ENCODE data around the gene DDRGK1. TPM values are rescaled to one million over a fixed set of nuclear protein-coding genes. Genes with fewer than 3 reads are reported as not detected.
A peak's percentile ranks its signal among the peaks of the same experiment; 100 is the strongest.

Gene DDRGK1
- total RNA-seq (10 to 100 TPM; 55.8 to 57.4 TPM), polyA plus RNA-seq (10 to 100 TPM; 39.7 to 50.5 (median 44.1) TPM), total RNA-seq (37.0 to 66.6 (median 49.1) reads per million in 6 experiments)

DNA sequence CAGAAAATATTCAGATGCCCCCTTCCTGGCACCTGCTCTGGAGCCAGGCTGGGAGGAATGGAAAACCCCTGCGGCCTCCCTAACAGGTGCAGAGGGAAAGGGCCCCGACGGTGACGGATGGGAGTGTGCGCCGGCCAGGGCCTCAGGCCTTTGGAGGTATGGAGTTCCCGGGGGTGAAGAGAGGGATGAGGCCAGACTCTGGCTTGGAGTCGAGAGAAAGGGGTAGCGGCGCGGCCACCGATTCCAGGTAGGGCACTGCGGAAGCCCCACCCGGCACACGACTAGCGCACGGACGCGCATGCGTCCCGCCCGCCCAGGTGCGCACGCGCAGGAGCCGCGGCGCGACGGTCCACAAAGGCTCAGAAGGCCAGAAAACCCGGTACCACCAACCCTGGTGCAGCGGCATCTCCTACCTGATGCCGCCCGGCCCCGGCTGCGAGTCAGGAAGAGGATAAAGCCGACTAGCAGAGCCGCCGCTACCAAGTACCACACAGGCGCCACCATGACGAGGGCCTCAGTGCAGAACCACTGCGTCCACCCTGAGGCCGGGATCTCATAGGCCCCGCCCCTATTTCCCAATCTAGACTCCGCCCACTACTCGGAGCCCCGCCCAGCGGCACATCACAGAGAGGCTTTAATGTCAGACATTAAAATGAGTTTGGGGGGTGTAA, at the start of gene DDRGK1:
Gene DDRGK1 (minus strand): TSS at position 559 of the 671 bp plus-strand sequence. CDS start 55 bp downstream, at position 504.
- ATAC-seq (peak; percentile 86 to 88), DNase-seq (peak; percentile 83 to 98 (median 90))
- Mint-ChIP-seq H3K36me3 (peaks cover 0 to 32% (median 5%) of the 10 kb centered on the region in 3 donors), H3K9me3 (no peaks in the 10 kb centered on the region), H3K4me1 (peaks cover 16 to 42% (median 38%) of the 10 kb centered on the region in 4 donors), H3K27me3 (no peaks in the 10 kb centered on the region), H3K27ac (peak within 1 kb of the TSS; percentile 91 to 98 (median 96)), H3K4me3 (peak within 1 kb of the TSS; percentile 93 to 97 (median 95))
- POLR2A ChIA-PET = interaction anchor here (0.6 to 2.3 kb wide), 5 partner anchors 12 to 1453 kb away, joined by 3 to 15 read pairs (median 4); partner anchors contain the start of genes FASTKD5 and UBOX5

DNA sequence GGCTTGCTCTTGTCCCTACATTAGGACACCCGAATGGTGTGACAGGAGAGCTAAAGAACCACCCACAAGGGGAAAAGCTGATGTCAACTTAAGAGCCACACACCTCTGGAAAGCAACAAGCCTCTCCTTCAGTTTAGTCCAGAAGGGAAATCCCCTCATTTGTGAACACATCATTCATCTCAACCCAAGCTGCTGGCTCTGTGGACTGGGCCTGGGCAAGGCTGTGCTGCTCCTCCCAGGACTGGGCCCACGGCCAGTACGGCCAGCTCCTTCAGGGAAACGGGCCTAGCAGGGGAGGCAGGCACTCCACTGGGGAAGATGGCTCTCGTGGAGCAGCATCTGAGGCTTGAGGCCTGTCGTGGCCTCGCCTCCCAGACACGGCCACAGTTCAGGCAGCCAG, 47.3 kb upstream of the DDRGK1 start:
- Mint-ChIP-seq H3K9me3 (no peaks in the 10 kb centered on the region), H3K4me3 (no peak overlapping the region), H3K4me1 (peaks cover 0 to 10% (median 7%) of the 10 kb centered on the region in 4 donors), H3K36me3 (peaks cover 0 to 38% (median 37%) of the 10 kb centered on the region in 3 donors), H3K27me3 (peaks cover 8 to 45% (median 31%) of the 10 kb centered on the region in 5 donors), H3K27ac (no peak overlapping the region)
- POLR2A ChIA-PET = no interaction called here
- DNase-seq (no peak), ATAC-seq (no peak)

DNA sequence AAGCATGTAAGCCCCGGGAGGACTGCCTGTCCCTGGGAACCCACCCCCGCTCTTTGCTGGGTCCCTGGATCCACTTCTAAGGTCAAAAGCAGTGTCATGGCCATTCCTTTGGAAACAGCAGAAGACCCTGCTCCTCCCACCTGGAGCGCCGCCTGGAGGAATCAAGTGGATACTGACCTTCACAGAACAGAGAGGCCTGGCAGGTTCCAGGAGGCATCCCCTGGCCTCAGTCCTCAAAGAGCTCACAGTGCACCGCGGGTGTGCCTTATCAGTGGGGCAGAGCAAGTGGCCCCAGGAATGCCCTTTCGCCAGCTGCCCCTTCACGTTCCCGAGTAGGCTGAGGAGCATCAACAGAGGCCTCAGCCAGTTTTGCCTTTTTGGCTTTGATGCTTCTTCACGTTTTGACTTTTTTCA, 45.6 kb upstream of the DDRGK1 start:
- no peak for ATAC-seq
- Mint-ChIP-seq H3K9me3 (no peaks in the 10 kb centered on the region), H3K4me1 (peaks cover 0 to 10% (median 7%) of the 10 kb centered on the region in 4 donors), H3K36me3 (peaks cover 0 to 32% (median 25%) of the 10 kb centered on the region in 3 donors), H3K27ac (no peak overlapping the region), H3K4me3 (peak overlapping the region in 1 of 10 donors; percentile 29), H3K27me3 (peaks cover 11 to 45% (median 35%) of the 10 kb centered on the region in 5 donors)
- DNase-seq = no peak
- POLR2A ChIA-PET = no interaction called here

DNA sequence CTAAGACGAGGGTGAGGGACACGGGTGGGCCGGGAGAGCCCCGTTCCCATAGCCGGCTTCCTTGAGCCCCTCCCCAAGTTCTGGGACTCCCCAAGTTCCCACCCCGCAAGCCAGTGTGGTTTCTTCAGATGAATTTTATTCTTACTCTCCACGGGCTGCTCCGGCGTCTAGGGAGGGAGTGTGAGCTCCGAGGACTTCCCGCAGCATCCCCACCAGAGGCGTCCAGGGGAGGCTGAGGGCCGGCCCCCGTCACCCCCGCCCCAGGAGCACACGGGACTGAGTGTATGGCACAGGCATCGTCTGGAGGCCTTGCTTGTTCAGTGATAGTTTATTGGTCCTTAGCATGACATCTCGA, 44.5 kb upstream of the DDRGK1 start:
- DNase-seq = no peak
- Mint-ChIP-seq H3K36me3 (peaks cover 0 to 22% (median 19%) of the 10 kb centered on the region in 3 donors), H3K4me3 (peak overlapping the region in 6 of 10 donors; percentile 10 to 62 (median 51)), H3K27ac (no peak overlapping the region), H3K27me3 (peaks cover 11 to 56% (median 35%) of the 10 kb centered on the region in 5 donors), H3K9me3 (no peaks in the 10 kb centered on the region), H3K4me1 (peaks cover 0 to 10% (median 7%) of the 10 kb centered on the region in 4 donors)
- peak; percentile 29 to 44 for ATAC-seq
- POLR2A ChIA-PET = interaction anchor here (0.5 to 2.0 kb wide), 3 partner anchors 20 to 30 kb away, joined by 3 to 6 read pairs (median 5); no protein-coding TSS in a partner anchor

DNA sequence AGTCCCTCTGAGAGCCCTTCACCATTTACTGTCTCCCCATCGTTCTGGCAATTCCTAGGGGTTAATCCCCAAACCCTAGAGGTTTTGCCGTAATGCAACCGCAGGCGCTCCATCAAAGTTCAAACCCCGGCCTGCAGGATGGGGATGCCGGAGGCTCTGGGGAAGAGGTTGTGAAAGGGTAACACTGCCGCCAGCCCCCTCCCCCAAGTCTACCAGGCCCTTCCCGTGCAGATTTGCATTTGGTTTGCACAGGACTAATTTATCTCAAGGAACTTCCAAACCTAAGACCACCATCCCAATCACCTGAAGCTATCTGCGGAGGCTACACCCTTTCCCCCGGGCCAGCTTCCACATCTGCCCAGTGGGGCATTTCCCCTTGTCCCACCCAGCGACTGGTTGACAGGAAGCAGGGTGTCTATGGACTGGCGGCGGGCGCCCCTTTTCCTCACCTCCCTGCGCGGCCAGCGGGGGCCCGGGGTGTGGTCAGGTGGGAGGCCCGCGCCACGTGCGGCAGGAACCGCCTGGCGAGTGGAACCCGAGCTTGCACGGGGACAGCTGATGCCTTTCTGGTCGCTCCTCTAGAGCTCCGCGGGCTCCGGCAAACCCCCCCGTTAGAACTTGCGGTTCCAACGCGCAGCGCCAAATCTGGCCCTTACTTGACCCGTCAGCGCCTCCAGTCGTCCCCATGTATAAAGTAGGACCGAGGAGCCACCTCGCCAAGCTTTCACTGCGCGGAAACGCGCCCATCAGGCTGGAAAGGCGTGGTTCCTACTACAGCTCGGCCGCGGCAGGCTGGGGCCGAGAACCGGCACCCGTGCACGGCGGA, 43.9 kb upstream of the DDRGK1 start:
- ATAC-seq = peak; percentile 65 to 73

DNA sequence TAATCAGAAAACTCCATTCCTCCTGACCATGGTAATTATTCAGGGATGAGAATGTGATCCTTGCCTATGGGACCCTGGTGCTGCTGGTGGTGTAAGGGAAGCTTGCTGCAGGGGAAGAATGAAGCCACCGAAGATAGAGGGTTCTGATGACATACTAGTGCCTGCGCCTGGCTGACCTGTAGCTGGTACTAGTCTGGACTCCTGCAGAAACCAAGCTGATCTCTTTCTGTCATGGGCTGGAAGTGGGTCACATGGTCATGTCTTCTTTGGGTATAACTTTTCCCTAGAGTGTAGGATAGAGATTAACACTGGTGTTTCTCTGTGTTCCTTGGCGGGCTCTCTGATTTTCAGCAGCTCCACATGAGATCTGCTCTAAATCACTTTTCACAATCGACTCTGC, 43.2 kb upstream of the DDRGK1 start:
- Mint-ChIP-seq H3K27ac (peak overlapping the region in 2 of 10 donors; percentile 4 to 11), H3K9me3 (no peaks in the 10 kb centered on the region), H3K4me1 (peaks cover 0 to 10% (median 7%) of the 10 kb centered on the region in 4 donors), H3K27me3 (peaks cover 11 to 62% (median 35%) of the 10 kb centered on the region in 5 donors), H3K4me3 (peak overlapping the region in 1 of 10 donors; percentile 4), H3K36me3 (peaks cover 0 to 14% (median 9%) of the 10 kb centered on the region in 3 donors)
- DNase-seq = no peak
- POLR2A ChIA-PET = interaction anchor here (0.6 to 2.0 kb wide), 4 partner anchors 8 to 139 kb away, joined by 3 to 6 read pairs (median 4); no protein-coding TSS in a partner anchor
- no peak for ATAC-seq

More for the DNA sequence above, 43.9 kb upstream of the DDRGK1 start:
- Mint-ChIP-seq H3K27me3 (peaks cover 11 to 62% (median 35%) of the 10 kb centered on the region in 5 donors), H3K27ac (no peak overlapping the region), H3K9me3 (no peaks in the 10 kb centered on the region), H3K4me1 (peaks cover 0 to 10% (median 7%) of the 10 kb centered on the region in 4 donors), H3K36me3 (peaks cover 0 to 21% (median 17%) of the 10 kb centered on the region in 3 donors), H3K4me3 (peak overlapping the region in 8 of 10 donors; percentile 10 to 62 (median 46))
- DNase-seq = peak in 3 of 10 donors; percentile 13 to 21 (median 16)
- POLR2A ChIA-PET = interaction anchor here (0.5 to 2.0 kb wide), 4 partner anchors 9 to 29 kb away, joined by 3 to 6 read pairs (median 4); no protein-coding TSS in a partner anchor

DNA sequence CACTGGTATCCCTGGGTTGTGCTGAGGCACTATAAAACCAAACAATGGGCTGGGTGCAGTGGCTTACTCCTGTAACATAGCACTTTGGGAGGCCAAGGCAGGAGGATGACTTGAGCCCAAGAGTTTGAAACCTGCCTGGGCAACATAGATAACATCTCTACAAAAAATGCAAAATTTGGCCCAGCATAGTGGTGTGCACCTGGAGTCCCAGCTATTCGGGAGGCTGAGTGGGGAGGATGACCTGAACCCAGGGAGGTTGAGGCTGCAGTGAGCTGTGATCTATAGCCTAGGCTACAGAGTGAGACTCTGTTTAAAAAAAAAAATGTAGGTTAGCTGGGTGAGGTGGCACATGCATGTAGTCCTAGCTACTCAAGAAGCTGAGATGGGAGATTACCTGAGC, 42.2 kb upstream of the DDRGK1 start:
- no peak for DNase-seq
- ATAC-seq = no peak
- no peak overlapping the region for H3K27ac Mint-ChIP-seq
- H3K4me1 Mint-ChIP-seq = peaks cover 0 to 10% (median 7%) of the 10 kb centered on the region in 4 donors
- POLR2A ChIA-PET = no interaction called here
- H3K9me3 Mint-ChIP-seq = no peaks in the 10 kb centered on the region
- H3K27me3 Mint-ChIP-seq = peaks cover 14 to 53% (median 29%) of the 10 kb centered on the region in 5 donors
- H3K4me3 Mint-ChIP-seq = no peak overlapping the region
- H3K36me3 Mint-ChIP-seq = peaks cover 0 to 8% (median 3%) of the 10 kb centered on the region in 3 donors

DNA sequence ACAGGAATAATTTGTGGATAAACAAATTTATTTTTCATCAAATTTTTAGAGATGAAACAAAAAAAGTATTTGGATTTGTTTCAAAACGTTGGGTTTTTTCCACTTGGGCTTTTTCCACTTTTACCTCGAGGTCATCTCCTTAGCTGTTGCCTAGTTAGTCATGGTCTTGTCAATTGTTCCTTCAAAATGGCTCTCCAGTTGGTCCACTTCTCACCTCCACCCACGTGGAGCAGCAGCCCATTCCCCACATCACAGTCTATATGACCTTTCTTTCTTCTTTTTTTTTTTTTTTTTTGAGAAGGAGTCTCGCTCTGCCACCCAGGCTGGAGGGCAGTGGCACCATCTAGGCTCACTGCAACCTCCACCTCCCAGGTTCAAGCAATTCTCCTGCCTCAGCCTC, 41.2 kb upstream of the DDRGK1 start:
- Mint-ChIP-seq H3K4me1 (peaks cover 0 to 10% (median 7%) of the 10 kb centered on the region in 4 donors), H3K27ac (no peak overlapping the region), H3K9me3 (no peaks in the 10 kb centered on the region), H3K27me3 (peaks cover 17 to 54% (median 31%) of the 10 kb centered on the region in 5 donors), H3K36me3 (peaks cover 0 to 3% (median 2%) of the 10 kb centered on the region in 3 donors), H3K4me3 (peak overlapping the region in 1 of 10 donors; percentile 0)
- ATAC-seq (no peak), DNase-seq (no peak)
- POLR2A ChIA-PET = no interaction called here

DNA sequence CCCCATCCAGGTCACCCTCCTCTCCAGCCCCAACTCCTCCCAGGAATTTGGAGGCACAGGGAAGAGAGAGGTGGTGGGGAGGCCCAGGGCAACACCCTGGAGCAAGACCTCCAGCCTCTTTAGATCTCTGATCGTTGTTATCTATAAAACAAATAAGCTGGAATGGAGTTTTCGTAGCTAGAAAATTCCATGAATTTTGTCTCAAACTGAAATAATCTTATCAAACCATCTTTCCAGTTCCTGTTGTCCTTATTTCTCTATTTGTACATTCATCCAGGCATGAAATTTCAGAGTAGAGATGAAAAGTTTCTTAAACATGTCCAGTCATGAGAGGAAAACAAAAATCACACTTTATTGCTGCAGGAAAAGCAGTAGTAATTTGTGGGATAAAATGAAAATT, 40.7 kb upstream of the DDRGK1 start:
- no peaks in the 10 kb centered on the region for H3K9me3 Mint-ChIP-seq
- no peaks in the 10 kb centered on the region for H3K36me3 Mint-ChIP-seq
- peaks cover 0 to 10% (median 8%) of the 10 kb centered on the region in 4 donors for H3K4me1 Mint-ChIP-seq
- ATAC-seq (no peak), DNase-seq (no peak)
- H3K27me3 Mint-ChIP-seq = peaks cover 13 to 53% (median 27%) of the 10 kb centered on the region in 5 donors
- POLR2A ChIA-PET = no interaction called here
- no peak overlapping the region for H3K4me3 Mint-ChIP-seq
- no peak overlapping the region for H3K27ac Mint-ChIP-seq

DNA sequence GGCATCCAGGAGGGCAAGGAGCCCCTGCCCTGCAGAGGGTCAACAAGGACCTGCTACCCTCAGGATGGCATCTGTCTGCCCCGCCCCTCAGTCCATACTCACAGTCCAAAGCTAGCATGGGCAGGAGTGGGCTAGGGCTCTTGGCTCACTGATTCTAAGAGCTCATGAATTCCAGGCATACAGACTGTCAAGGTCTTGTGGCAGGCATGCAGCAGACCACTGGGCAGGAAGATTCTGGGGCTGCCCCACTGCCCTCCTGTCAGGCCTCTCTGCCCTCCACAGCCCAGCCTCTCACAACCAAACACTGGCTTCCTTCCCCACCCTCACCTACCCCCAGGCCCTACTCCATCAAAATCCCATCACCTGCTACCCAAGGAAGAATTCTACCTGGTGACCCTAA, 40.1 kb upstream of the DDRGK1 start:
- no peaks in the 10 kb centered on the region for H3K36me3 Mint-ChIP-seq
- DNase-seq = no peak
- H3K4me3 Mint-ChIP-seq = peak overlapping the region in 1 of 10 donors; percentile 41

DNA sequence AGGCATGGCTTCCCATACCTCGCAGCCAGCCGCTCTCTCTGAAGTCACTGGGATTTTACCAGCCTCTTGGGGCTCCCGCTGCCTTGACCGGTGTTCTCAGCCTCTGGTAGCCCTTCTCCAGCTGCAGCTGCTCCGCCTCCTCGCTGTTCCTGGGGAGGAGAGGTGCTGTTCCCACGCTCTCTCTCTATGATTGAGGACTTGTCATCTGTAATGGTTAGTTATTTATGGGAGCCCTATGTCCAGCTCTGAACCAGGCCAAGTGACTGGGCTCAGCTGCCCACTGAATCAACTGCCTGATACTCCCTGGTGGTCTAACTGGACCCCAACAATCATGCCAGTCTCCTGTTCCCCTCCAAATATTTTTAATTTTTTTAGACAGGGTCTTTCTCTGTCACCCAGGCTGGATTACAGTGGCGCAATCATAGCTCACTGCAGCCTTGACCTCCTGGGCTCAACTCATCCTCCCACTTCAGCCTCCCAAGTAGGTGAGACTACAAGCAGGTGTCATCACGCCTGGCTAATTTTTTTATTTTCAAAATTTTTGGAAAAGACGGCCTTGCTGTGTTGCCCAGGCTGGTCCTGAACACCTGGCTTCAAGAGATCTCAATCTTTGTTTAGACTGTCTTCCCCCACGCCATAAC, 39.4 kb upstream of the DDRGK1 start:
- DNase-seq (no peak), ATAC-seq (no peak)
- Mint-ChIP-seq H3K36me3 (no peaks in the 10 kb centered on the region), H3K27ac (no peak overlapping the region), H3K4me3 (no peak overlapping the region), H3K4me1 (peaks cover 2 to 15% (median 13%) of the 10 kb centered on the region in 4 donors), H3K9me3 (no peaks in the 10 kb centered on the region), H3K27me3 (peaks cover 13 to 54% (median 29%) of the 10 kb centered on the region in 5 donors)
- POLR2A ChIA-PET = no interaction called here

More for the DNA sequence above, 40.1 kb upstream of the DDRGK1 start:
- Mint-ChIP-seq H3K9me3 (no peaks in the 10 kb centered on the region), H3K27me3 (peaks cover 11 to 53% (median 27%) of the 10 kb centered on the region in 5 donors), H3K27ac (no peak overlapping the region), H3K4me1 (peaks cover under 1 to 15% (median 12%) of the 10 kb centered on the region in 4 donors)
- ATAC-seq = no peak
- POLR2A ChIA-PET = no interaction called here
